HG03103 (cell line): ENCODE measurements around the gene CCDC54.
"Not testable (repeated sequence)": the region's sequence is repeated elsewhere in the genome, so short reads cannot be mapped to it uniquely, and the experiment has no call there.

Source experiments
- ATAC-seq: cut with Tn5 transposase; IDR thresholded peaks from one replicate; pipeline ENCODE4 v1.9.1; 2021; ENCODE audit warnings: low read depth; ENCODE audit not compliant: unreplicated experiment

CCDC54 gene

DNA sequence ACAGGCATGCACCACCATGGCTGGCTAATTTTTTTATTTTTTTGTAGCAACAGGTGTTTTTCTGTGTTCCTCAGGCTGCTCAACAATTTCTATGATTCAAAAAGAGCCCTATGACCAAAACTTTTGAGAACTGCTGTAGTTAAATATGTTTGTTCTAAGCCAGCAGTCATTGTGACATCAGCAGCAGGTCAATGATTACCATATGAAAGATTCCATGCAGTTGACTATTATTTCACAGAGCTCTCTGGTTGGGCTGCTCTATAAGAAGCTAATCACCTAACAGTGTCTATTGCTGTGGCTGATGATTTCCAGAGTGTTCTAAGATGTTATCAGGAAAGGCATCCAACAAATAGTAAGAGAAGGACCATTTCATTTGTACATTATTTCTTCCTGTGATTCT lies at the start of gene CCDC54:
Gene CCDC54 (plus strand): TSS at position 289 of the 400 bp plus-strand sequence. CDS start 149 bp downstream, outside the sequence.
- ATAC-seq = no peak

DNA sequence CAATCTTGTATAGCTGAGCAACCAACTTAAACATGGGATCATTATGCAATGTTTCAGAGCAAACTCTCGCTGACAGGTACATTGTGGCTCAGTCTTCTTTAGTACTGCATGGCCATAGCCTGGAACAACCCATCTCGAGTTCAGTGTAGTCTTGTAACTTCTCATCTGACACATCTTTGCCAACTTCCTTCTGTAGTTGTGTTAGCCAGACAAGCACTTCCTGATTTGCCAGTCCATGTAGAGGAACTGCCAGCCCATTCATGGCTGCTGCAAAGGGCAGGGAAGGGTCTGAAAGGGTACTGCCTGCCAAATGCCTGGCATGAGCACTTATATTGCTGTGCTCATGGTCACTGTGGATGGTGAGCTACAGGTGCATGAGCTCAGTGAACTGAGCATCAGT lies 49.2 kb upstream of the CCDC54 start:
- no peak for ATAC-seq

DNA sequence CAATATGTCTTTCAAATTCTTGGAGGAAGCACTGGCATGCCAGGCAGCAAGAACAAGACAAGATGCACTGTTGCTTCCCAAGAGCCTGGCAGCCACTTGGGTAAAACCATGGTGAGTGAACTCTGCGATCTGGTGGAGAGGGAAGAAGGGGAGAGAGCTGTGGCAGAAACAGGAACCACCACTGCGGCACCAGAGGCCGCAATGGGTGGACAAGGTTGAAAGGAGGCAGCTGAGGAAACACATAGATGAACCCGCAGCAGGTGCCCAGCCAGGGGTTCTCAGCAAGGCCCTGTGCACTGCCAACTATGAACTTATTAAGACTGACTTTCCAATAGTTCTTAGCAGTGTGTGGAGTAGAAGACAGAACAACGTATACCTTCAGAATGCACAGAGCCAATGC lies 48.2 kb upstream of the CCDC54 start:
- no peak for ATAC-seq

DNA sequence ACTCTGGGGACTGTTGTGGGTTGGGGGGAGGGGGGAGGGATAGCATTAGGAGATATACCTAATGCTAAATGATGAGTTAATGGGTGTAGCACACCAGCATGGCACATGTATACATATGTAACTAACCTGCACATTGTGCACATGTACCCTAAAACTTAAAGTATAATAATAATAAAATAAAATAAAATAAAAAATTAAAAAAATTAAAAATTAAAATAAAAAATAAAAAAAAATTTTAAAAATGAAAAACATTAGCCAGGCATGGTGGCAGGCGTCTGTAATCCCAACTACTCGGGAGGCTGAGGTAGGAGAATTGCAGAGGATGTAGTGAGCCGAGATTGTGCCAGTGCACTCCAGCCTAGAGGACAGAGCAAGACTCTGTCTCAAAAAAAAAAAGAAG lies 37.5 kb upstream of the CCDC54 start:
- not testable (repeated sequence) for ATAC-seq

DNA sequence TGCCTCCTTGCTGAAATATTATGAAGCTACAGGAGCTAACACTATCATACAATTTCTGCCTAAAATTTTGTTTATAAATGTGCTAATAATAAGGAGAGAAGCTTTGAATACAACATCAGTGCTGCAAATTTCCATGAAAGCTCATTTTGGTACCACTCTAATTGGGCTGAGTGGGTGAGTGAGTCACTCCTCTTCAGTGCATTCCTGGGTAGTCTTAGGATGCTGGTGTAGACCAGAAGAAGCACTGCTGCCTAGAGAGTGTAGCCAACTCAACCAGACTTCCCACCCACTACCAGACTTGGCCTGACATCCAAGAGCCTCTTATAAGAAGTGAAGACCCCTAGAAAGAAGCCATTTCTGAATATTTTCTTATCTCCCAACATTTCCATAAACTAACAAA lies 32.5 kb upstream of the CCDC54 start:
- no peak for ATAC-seq

DNA sequence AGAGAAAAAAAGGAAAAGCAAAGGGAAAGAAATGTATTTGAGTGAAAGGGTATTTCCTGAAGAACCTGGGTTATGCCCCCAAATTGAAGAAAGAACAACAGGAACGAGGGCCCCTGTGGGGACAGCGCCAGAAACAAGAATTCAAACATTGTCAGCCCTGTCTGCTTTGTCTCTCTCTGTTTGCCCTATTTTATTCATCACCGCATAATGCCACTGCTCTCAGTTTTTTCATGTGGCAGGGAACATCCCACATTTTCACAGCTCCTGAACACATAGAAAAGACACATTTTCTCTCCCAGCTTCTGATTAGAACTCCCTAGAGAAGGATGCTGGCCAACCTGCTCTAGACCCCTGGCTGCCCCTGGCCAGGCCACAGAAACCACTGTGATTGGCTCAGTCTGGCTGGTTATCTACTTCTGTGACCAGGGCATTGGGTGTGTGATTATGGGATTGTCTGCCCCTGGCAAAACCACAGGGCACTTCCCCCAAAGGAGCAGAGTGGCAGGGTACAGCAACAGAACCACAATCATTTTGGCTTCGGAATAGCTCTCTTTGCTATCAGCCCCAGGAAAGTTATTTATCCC lies 31.3 kb upstream of the CCDC54 start:
- no peak for ATAC-seq

DNA sequence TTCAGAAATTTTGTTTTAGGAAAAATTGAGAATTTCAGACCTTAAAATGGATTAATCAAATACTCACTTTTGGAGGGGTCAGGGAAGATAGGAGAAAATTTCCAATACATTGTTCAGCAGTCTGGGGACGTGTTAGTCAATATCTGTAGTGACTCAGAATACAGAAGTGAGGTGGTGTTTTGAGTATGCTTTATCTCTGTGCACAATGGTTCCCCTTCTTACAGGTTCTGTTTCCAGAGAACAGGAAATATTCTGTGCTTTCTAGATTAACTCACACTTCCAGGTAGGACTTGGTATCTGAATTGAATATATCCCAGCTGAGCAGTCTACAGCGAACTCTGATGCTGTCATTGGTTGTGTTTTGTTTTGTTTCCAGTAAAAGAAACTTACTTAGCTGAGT lies 30.7 kb upstream of the CCDC54 start:
- no peak for ATAC-seq

DNA sequence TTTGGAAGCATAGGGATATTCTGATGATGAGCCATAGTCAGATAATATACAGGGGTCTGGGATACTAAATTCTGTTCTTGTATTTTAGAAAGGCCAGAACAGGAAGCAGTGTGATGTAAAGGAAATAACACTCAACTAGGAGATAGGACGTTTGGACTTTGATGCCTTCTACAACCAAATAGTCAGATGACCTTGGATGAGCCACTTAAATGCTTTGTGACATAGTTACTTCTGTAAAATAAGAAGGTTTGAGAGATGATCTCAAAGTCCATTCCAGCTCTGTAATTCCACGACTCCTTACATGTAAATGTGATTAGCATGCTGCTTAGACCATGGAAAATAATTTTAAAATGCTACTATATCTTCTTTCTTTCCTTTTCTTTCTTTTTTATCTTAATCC lies 29.5 kb upstream of the CCDC54 start:
- ATAC-seq = no peak

DNA sequence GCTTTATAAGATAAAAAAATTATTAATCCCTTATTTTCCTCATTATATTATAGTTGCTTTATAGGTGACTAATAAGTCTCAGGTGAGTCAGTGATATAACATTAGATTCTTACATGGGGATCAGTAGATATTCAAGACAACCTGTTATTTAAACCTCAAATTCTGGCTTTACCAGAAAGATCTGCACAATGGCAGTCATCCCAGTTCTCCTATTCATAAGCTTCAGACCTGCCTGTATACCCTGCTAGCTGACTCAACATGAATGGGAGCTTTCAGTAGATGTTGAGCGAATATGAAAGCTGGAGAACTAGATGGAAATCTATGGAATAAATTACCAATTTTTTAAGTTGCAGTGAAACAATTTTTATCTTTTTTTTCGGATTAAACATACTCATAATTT lies 20.5 kb upstream of the CCDC54 start:
- no peak for ATAC-seq

DNA sequence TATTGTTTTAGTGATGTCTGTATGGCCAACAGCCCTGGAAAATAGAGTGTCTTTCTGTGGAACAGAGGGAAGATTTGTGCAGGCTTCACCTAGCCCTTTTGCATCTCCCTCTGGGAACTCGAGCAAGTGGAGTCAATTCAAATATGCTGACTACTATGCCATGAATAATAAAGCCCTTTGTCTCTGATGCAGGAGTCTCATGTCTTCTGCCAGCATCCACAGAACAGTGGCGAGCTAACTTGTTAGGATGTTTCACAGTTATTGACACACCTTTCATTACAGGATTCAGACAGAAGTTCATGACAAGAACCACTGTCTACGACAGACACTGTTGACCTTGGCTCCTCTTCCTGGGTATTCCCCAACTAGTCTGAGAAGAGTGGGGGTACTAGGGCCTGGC lies 15.6 kb upstream of the CCDC54 start:
- ATAC-seq = no peak

DNA sequence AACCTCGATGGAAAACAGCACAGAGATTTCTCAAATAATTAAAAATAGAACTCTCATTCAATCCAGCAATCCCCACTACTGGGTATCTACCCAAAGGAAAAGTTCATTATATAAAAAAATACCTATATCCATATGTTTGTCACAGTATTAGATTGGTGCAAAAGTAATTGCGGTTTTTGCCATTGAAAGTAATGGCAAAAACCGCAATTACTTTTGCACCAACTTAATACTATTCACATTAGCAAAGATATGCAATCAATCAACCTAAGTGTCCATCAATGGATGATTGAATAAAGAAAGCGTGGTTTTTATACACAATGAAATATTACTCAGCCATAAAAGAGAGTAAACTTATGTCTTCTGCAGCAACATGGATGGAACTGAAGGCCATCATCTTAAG lies 12.2 kb upstream of the CCDC54 start:
- no peak for ATAC-seq

DNA sequence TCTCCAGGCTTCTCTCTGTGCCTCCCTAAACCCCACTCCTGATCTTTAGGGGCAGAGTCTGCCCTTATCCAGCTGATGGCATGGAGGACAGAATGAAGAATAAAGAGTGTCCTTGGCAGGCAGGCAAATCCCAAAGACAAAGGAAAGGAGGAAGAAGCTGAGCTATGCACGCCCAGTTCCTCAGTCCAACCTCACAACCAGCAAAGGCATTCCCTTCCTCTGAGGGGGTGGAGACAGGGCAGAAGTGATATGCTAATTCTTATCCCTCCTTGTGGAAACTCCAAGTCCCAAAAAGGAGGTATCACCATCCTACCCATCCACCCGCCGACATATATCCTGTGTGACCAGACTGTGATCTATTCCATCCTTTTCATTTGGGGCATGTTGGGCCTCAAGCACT lies 10.5 kb upstream of the CCDC54 start:
- no peak for ATAC-seq

DNA sequence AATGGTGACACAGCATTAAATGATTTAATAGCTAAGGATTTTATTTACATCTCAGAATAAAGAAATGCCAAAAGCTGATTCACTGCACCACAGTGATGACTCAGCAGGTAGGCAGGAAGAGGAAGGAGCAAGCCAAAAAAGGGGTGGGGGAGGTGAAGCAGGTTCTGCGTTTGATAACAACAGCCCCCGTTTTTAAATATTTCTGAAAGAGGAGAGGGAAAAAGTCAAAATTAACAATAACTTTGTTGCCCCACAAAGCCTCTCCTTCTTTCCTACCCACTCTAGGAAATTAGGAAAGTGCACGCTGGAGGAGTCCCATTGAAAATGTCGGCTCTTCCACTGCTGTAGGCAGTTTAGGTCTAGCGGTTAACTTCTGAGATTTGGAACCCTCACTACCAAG lies 9.9 kb upstream of the CCDC54 start:
- ATAC-seq = no peak

DNA sequence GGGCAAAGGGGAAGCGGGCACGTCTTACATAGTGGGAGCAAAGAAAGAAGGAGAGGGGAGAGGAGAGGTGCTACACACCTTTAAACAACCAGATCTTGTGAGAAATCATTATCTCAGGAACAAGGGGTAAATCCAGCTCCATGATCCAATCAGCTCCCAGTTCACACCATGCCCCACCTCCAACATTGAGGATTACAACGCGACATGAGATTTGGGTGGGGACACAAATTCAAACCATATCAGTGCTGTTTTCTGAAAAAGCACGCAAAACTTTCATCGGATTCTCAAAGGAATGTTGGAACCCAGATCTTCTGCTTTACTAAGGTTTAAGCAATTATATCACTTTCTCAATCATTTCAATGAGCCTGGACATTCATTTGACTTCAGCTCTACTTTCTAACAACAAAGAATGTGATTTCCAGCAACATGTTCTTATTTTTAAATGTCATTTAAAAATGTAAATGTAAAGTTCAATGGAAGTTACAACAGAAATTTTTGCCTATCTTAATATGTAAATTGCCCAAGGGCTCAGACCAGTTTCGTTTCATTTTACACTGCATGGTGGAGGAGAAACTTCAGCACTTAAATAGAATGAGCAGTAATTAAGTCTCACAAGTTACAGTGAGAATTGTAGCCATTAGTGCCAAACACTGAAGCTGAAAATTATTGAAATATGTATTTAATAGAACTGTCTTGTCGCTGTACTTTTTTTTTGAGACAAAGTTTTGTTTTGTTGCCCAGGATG lies 8.4 kb upstream of the CCDC54 start:
- no peak for ATAC-seq

DNA sequence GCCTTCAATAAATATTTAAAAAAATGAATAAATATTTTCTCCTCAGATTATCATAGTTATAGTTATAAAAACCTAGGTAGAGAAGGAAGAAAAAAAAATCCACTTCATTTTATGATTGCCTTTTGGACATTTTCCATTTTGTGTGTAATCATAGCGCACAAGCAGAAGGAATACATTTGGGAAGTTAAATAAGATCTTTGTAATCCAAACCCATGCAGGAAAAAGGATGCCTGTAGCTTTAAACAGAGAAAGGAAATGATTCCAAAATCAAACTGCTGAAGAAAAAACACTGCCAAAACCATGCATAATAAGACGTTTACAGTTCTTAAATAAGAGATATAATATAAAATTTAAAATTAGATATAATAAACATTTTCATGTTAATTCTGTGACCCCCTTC lies 7.4 kb upstream of the CCDC54 start:
- no peak for ATAC-seq

DNA sequence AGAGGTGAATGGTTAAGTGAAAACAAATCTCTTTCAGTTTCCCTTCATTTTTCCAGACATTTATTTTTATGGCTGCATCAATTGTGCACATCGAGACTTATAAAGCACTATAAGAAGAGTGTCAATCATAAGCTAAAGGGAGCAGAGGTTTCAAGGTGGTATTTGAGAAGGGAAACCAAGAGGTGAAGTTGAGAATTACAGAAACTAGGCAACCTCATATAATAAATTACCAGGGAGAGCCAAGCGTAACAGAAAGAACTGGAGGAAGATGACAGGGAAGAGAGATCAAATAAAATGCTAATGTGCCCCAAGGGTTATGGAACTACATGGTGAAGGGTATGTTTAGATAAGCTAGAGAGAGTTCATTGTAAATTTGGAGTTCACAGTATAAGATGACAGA lies 6.3 kb upstream of the CCDC54 start:
- ATAC-seq = no peak

DNA sequence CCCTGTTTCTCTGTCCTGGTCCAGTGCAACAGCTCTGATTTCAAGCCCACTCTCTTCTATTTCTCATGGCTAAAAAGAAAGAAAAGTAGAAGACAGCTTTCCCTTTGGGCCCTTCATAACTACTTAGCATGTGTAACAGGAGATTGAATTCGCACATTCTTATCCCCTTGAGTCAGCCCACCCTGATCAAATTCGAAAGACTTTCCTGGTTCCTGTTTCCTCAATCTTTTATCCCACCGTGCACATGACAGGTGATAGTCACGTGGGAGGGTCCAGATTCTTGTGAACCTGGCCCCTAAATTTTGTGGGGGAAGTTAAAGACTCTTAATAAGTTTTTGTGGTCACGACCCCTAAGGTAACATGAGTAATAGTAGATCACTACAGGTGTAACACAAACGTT lies 4.7 kb upstream of the CCDC54 start:
- ATAC-seq = no peak

DNA sequence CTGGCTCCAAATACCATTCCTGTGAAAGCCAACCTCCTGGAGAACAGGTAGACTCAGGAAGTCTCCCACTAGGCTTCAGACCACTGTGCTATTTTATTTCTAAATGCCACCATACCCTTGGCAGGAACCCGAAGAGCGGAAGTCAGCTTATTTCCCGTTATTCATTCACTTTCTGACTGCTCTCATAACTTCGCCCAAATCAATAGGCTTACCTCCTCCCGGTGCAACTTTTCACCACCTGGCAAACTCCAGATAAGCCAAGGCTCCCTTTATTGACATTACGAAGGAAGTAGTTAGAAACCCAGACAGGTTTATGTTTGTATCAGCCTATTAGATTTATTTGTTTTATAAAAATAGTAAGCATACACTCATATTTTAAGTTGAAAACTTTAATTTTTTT lies 3.3 kb upstream of the CCDC54 start:
- no peak for ATAC-seq

DNA sequence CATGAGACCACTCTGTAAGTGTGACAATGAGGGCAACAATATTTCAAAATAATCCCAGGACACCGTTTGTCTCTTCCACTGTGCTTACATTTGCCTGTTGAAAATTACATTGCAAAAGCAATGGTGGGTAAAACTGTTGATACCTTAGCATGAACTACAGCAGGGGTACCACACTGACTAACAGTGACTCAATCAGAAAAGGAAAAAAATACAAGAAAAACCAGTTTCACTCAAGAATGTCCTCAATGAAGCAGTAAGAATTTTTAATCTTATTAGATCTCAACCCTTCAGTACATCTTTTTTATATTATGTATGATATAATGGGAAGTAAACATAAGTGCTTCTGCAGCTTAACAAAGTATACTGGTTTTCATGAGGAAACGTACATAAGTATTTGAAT lies 1.6 kb upstream of the CCDC54 start:
- ATAC-seq = no peak

DNA sequence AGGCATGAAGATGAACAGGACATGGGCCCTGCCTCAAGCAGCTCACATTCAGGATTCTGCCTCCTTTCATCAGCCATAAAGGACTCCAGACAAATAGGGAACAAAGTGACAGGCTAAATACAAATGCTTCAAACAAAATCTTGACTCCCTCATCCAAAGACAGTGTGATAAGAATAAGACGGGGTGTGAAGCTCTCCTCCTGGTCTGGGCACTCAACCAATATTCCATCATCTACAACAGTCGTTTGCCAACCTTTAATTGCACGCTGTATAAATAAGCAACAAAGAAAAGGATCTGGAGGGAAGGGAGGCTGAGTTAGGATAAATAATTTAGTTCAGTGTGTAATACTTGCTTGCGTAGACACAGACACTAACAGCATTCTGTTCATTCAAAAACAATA lies 5.4 kb downstream of the CCDC54 start:
- ATAC-seq = no peak

DNA sequence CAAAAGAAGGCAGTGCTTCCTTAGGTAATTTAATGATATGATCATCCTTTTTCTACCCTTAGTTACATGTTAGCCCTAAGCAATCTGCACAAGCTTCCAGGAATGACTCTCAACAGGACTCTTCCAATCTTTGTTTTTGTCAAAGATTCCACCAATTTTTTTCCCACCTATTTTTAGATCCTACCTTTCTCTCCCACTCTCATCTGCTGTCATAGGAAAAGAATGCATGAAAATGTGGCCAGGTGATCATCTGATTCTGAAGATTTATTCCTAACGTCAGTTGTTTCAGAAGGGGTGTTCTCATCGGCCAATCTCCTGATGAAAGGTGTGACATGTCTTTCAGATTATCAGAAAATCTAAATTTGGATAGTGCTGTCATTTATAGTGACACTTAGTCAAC lies 7.2 kb downstream of the CCDC54 start:
- ATAC-seq = no peak

DNA sequence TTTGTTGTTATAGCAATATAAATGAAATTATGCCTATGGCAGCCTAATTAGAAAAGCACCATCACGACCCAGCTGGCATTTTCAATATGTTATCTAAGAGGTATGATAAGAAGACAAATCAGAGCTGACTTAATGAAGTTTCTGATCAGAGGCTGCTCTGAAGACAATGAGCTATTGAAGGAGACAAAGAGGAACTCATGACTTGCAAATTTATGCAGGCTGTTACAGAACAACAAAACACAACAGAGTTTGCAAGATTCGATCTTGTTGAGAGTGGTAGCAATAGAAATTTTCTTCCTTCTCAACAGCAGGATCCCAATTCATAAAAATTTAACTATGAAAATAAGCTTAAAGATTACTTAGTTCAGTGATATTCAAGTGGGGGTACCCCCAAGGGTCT lies 7.7 kb downstream of the CCDC54 start:
- no peak for ATAC-seq

DNA sequence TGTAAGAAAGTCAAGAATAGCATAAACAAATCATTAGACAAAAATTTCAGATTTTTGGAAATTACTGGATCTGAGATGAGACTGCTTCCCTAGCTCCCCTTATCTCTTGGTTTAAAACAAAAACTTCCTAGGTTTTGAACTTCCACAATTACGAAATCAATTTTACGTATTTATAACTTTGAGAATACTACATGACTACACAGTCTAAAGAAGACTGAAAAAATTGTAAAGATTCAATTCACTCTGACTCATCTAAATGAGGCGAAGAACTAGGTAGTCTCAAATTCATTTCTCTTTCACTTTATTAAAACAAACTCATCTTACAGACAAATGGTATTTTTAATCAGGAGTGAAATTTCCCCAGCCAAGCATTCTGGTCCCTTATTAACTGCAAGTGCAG lies 10.3 kb downstream of the CCDC54 start:
- no peak for ATAC-seq
